ENCODE data around the gene SMIM36. TPM values are rescaled to one million over a fixed set of nuclear protein-coding genes. Genes with fewer than 3 reads are reported as not detected.

SMIM36 gene
- total and polyA plus RNA-seq, 2 of the 8 experiments (the other 6 are each of a cell fraction or from before 2014, with no cell fraction given) = not detected

- Histone ChIP-seq H2BK20ac (ENCODE audit: low read length) (no peak overlapping the region), H4K20me1 (replicated peaks in 1 of 2; ENCODE audit: control insufficient read depth in 1 of 2, insufficient read depth in 2 of 2, low read length in 2 of 2) (no peaks in the 10 kb centered on the region), H2BK120ac (replicated peaks; ENCODE audit: low read depth, low read length) (no peak overlapping the region), H4K8ac (ENCODE audit: extremely low read depth, insufficient read depth, low read length) (no peak overlapping the region), H3K4me1 (replicated peaks in 1 of 4; ENCODE audit: control insufficient read depth in 3 of 4, insufficient read depth in 4 of 4, low read length in 3 of 4) (no peaks in the 10 kb centered on the region), H3K79me1 (ENCODE audit: low read depth, low read length) (no peaks in the 10 kb centered on the region), H2AFZ (ENCODE audit: low read length) (no peak overlapping the region), H3K56ac (replicated peaks; ENCODE audit: insufficient read length, low read depth, low read length) (no peak overlapping the region), H2AK5ac (ENCODE audit: low read depth, low read length) (no peak overlapping the region), H3K14ac (ENCODE audit: insufficient read length) (no peak overlapping the region), H3K23me2 (ENCODE audit: low read depth, low read length) (no peaks in the 10 kb centered on the region), H3K18ac (ENCODE audit: extremely low read depth, low read length) (no peak overlapping the region), H3K4ac (replicated peaks; ENCODE audit: insufficient read length, low read depth, low read length) (no peak overlapping the region), H3K27me3 (replicated peaks in 1 of 4; ENCODE audit: control insufficient read depth in 3 of 4, extremely low read depth in 1 of 4, insufficient read depth in 3 of 4, low read length in 3 of 4) (no peaks in the 10 kb centered on the region), H3K4me2 (ENCODE audit: insufficient read depth in 1 of 2, low read depth in 2 of 2, low read length in 2 of 2) (no peak overlapping the region), H3K4me3 (ENCODE audit: extremely low read depth in 1 of 4, insufficient read depth in 2 of 4, low read depth in 3 of 4, low read length in 4 of 4) (no peak overlapping the region), H3K23ac (ENCODE audit: insufficient read length) (no peak overlapping the region), H3K36me3 (ENCODE audit: control insufficient read depth in 2 of 4, insufficient read depth in 4 of 4, low read length in 3 of 4) (no peaks in the 10 kb centered on the region), H2BK5ac (ENCODE audit: low read depth, low read length) (no peak overlapping the region), H3K27ac (ENCODE audit: low read depth, low read length) (no peak overlapping the region), H3K9ac (replicated peaks in 1 of 4; ENCODE audit: extremely low read depth in 1 of 4, low read depth in 3 of 4, low read length in 3 of 4) (no peak overlapping the region), H4K91ac (replicated peaks; ENCODE audit: insufficient read length, low read length) (no peak overlapping the region), H3K79me2 (ENCODE audit: control insufficient read depth in 1 of 2, insufficient read depth in 2 of 2, low read length in 2 of 2) (no peaks in the 10 kb centered on the region), H3K9me3 (ENCODE audit: insufficient read depth in 2 of 2, low read depth in 1 of 2, low read length in 1 of 2) (no peaks in the 10 kb centered on the region), H2BK12ac (ENCODE audit: low read depth, low read length) (no peak overlapping the region), H2BK15ac (ENCODE audit: low read length) (no peak overlapping the region), H4K5ac (ENCODE audit: insufficient read length, low read depth, low read length) (no peak overlapping the region)
- 86% methylated on average over 4 of the region's 4 CpGs; no CpG with 5 or more reads in 1 of the 2 experiments for WGBS, 2 experiments (ENCODE audit: extremely low coverage in 1 of 2, insufficient coverage in 1 of 2, insufficient read length in 1 of 2, insufficient replicate concordance in 2 of 2, low coverage in 1 of 2, low lambda C conversion rate in 2 of 2, missing lambda C conversion rate in 1 of 2)
- ChIA-PET CTCF (ENCODE audit: partially characterized antibody) (no interaction called here), POLR2A (ENCODE audit: partially characterized antibody) (interaction anchor here (1.0 kb wide), 1 partner anchor 15 kb away, joined by 5 read pairs; the partner anchor contains the start of gene MMD)
- FAIRE-seq = no peak
- DNase-seq (ENCODE audit: low read depth in 1 of 2, low spot score in 2 of 2) = no peak
- no peak for TF ChIP-seq CHD2 (IDR thresholded peaks at IDR 0.05; ENCODE audit: low read length)
- no peak for TF ChIP-seq SIX5 (IDR thresholded peaks at IDR 0.05; ENCODE audit: low read depth, low read length)
- no peak for TF ChIP-seq CTCF (IDR thresholded peaks at IDR 0.05; ENCODE audit: control extremely low read depth in 1 of 3, insufficient read depth in 1 of 3, low read depth in 1 of 3, low read length in 3 of 3)
- no peak for TF ChIP-seq JUN (IDR thresholded peaks at IDR 0.05; ENCODE audit: low read depth, low read length)
- no peak for TF ChIP-seq USF2 (IDR thresholded peaks at IDR 0.05; ENCODE audit: low read length)
- TF ChIP-seq EZH2 (IDR thresholded peaks at IDR 0.05; ENCODE audit: low read depth, low read length, severe bottlenecking) = no peak
- no peak for TF ChIP-seq SP1 (IDR thresholded peaks at IDR 0.05; ENCODE audit: low read depth, low read length)
- no peak for TF ChIP-seq PHF8 (conservative IDR thresholded peaks at IDR 0.05; ENCODE audit: low read depth, low read length)
- TF ChIP-seq TCF12 (IDR thresholded peaks at IDR 0.05; ENCODE audit: low read depth, low read length) = no peak
Observed at GRCh38 chr17:55436224-55437158, 74.8 kb downstream of the SMIM36 start.

All from H1 (cell line).